ENCODE measurements around the gene ETV6.

GRCh38 chr12:11651381-11651780, 1.9 kb downstream of the ETV6 start:
- no peak for TF ChIP-seq REST (IDR thresholded peaks at IDR 0.05; ENCODE audit: insufficient read depth in 1 of 2, low read depth in 2 of 2, low read length in 2 of 2)
- no peak for TF ChIP-seq POLR2AphosphoS5 (IDR thresholded peaks at IDR 0.05; ENCODE audit: low read depth, low read length)
